Astrocyte of the spinal cord (primary cell): Measurements from ENCODE around the gene NFKB2.

ENCODE experiments used
- DNase-seq: peaks from one replicate; pipeline ENCODE4 v3.0.0; 2011; ENCODE audit warnings: low read depth, low spot score
- H3K4me3 ChIP-seq: 2 replicates; pipeline ENCODE4 v1.5.1; 2011; ENCODE audit warnings: low read depth, mild to moderate bottlenecking, low read length, moderate library complexity
- CTCF ChIP-seq: IDR thresholded peaks from 2 replicates; pipeline ENCODE4 v1.5.1; 2012; ENCODE audit warnings: low read depth, mild to moderate bottlenecking, low read length, inconsistent platforms
- in situ Hi-C: cut with HindIII; loops from 2 replicates; pipeline ENCODE4 v1.10.0; 2017; ENCODE audit warnings: low sequenced_read_pairs

NFKB2 gene

GRCh38 chr10:102399217-102400021 lies 3.9 kb downstream of the NFKB2 start:
- in situ Hi-C loops, result no loop called here

DNA sequence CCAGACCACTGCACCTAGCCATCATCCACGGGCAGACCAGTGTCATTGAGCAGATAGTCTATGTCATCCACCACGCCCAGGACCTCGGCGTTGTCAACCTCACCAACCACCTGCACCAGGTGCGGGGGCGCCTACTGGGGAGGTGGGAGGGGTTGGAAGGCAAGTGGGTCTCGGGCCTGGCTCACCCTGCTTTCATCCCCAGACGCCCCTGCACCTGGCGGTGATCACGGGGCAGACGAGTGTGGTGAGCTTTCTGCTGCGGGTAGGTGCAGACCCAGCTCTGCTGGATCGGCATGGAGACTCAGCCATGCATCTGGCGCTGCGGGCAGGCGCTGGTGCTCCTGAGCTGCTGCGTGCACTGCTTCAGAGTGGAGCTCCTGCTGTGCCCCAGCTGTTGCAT lies 4.6 kb downstream of the NFKB2 start:
- H3K4me3 ChIP-seq, result no peak overlapping the region
- in situ Hi-C loops, result no loop called here
- TF ChIP-seq CTCF, result no peak
- no peak for DNase-seq

More at GRCh38 chr10:102399217-102400021, 3.9 kb downstream of the NFKB2 start:
- TF ChIP-seq CTCF, result peak; percentile 81
- DNase-seq, result peak; percentile 85
- H3K4me3 ChIP-seq, result peak overlapping the region; percentile 42

- in situ Hi-C loops, result no loop called here
- DNase-seq, result no peak
- H3K4me3 ChIP-seq, result no peak overlapping the region
- no peak for TF ChIP-seq CTCF
Observed at GRCh38 chr10:102400598-102401341, 5.3 kb downstream of the NFKB2 start.

- H3K4me3 ChIP-seq, result no peak overlapping the region
- TF ChIP-seq CTCF, result no peak
Observed at GRCh38 chr10:102401342-102401654, 5.8 kb downstream of the NFKB2 start.

GRCh38 chr10:102401735-102402511 lies 6.4 kb downstream of the NFKB2 start:
- DNase-seq, result no peak
- H3K4me3 ChIP-seq, result no peak overlapping the region
- no peak for TF ChIP-seq CTCF
- in situ Hi-C loops, result no loop called here

More at GRCh38 chr10:102401342-102401654, 5.8 kb downstream of the NFKB2 start:
- in situ Hi-C loops, result no loop called here
- DNase-seq, result no peak

GRCh38 chr10:102402512-102402896 lies 7.0 kb downstream of the NFKB2 start:
- DNase-seq, result no peak

More at GRCh38 chr10:102402512-102402896, 7.0 kb downstream of the NFKB2 start:
- no peak for TF ChIP-seq CTCF
- no peak overlapping the region for H3K4me3 ChIP-seq
- in situ Hi-C loops, result no loop called here
